Lower lobe of right lung (tissue), 2 donors: Measurements from ENCODE around the gene ATP13A1. TPM values are rescaled to one million over a fixed set of nuclear protein-coding genes. Genes with fewer than 3 reads are reported as not detected.
"Not testable (repeated sequence)": the region's sequence is repeated elsewhere in the genome, so short reads cannot be mapped to it uniquely, and the experiment has no call there.

Experiments used
- ATAC-seq, 2 donors: fragments of 200-7000 bp; cut with Tn5 transposase; one replicate each; pipeline ENCODE4 v1.9.1; 2020 to 2022; ENCODE audit warnings: mild to moderate bottlenecking in 2 of 2, moderate library complexity in 2 of 2
- DNase-seq: peaks from one replicate; pipeline ENCODE4 v3.0.0-alpha.2; 2020
- H3K27ac ChIP-seq: fragments of 200-600 bp; one replicate; pipeline ENCODE4 v1.8.0; 2022
- H3K27me3 ChIP-seq: fragments of 200-600 bp; one replicate; pipeline ENCODE4 v1.8.0; 2022; ENCODE audit warnings: low read depth
- H3K36me3 ChIP-seq: fragments of 200-600 bp; one replicate; pipeline ENCODE4 v1.8.0; 2022; ENCODE audit warnings: mild to moderate bottlenecking
- H3K4me1 ChIP-seq: fragments of 200-600 bp; one replicate; pipeline ENCODE4 v1.8.0; 2022
- H3K4me3 ChIP-seq: fragments of 200-600 bp; one replicate; pipeline ENCODE4 v1.8.0; 2022; ENCODE audit warnings: mild to moderate bottlenecking
- H3K9me3 ChIP-seq: fragments of 200-600 bp; one replicate; pipeline ENCODE4 v1.8.0; 2022
- CTCF ChIP-seq: fragments of 200-600 bp; IDR thresholded peaks from one replicate; pipeline ENCODE4 v1.8.0; 2022; ENCODE audit warnings: antibody characterized with exemption, mild to moderate bottlenecking
- intact Hi-C: fragments of 100-400 bp; cut with DNase I; formaldehyde crosslinking; loops from one replicate; pipeline ENCODE4 v1.11.0; 2022
- total RNA-seq: library from RNA; stranded (reverse); fragmentation: NEBNext Ultra II Directional; extraction: Animal tissue kit (Norgen Biotek cat#: 25700); gene quantifications from one replicate; pipeline ENCODE4 v1.2.1, GENCODE V29; 2021
- donor health status: DM: no; HTN: yes; CAD: no; lungs with severe emphysema.

The ATP13A1 gene
- total RNA-seq, 1 donor from 2014 or later: 71.9 TPM

GRCh38 chr19:19668230-19669012, 4.9 kb upstream of the ATP13A1 start, which contains the start of gene ZNF101:
Gene ZNF101 (plus strand): TSS chr19:19668839. CDS start chr19:19668964, 125 bp downstream.
- DNase-seq: peak; percentile 96
- H3K4me1 ChIP-seq: peaks cover 19% of the 10 kb centered on the region
- H3K9me3 ChIP-seq: no peaks in the 10 kb centered on the region
- H3K36me3 ChIP-seq: peaks cover 11% of the 10 kb centered on the region
- no peak for TF ChIP-seq CTCF
- H3K27me3 ChIP-seq: no peaks in the 10 kb centered on the region
- peak within 1 kb of the TSS; percentile 93 for H3K27ac ChIP-seq
- H3K4me3 ChIP-seq: peak within 1 kb of the TSS; percentile 94
- intact Hi-C loops: no loop called here
- ATAC-seq: peak; percentile 91

GRCh38 chr19:19665420-19665948, 2.0 kb upstream of the ATP13A1 start:
- DNase-seq, H3K9me3 ChIP-seq, H3K27me3 ChIP-seq, ATAC-seq, H3K27ac ChIP-seq, H3K4me3 ChIP-seq, H3K36me3 ChIP-seq, intact Hi-C loops: not testable (repeated sequence)
- peaks cover 43% of the 10 kb centered on the region for H3K4me1 ChIP-seq

- H3K9me3 ChIP-seq: no peaks in the 10 kb centered on the region
- DNase-seq: no peak
- H3K4me1 ChIP-seq: peaks cover 29% of the 10 kb centered on the region
- ATAC-seq: no peak
- TF ChIP-seq CTCF: no peak
- no peaks in the 10 kb centered on the region for H3K27me3 ChIP-seq
- peak overlapping the region; percentile 99 for H3K4me3 ChIP-seq
- peak overlapping the region; percentile 96 for H3K27ac ChIP-seq
- intact Hi-C loops: no loop called here
- H3K36me3 ChIP-seq: peaks cover 25% of the 10 kb centered on the region
These were observed 613 bp downstream of the ATP13A1 start for GRCh38 chr19:19662871-19663255.

- Histone ChIP-seq H3K4me3 (peak overlapping the region; percentile 99), H3K27me3 (no peaks in the 10 kb centered on the region), H3K36me3 (peaks cover 30% of the 10 kb centered on the region), H3K4me1 (peaks cover 24% of the 10 kb centered on the region), H3K9me3 (no peaks in the 10 kb centered on the region), H3K27ac (peak overlapping the region; percentile 96)
- no peak for TF ChIP-seq CTCF
- intact Hi-C loops: no loop called here
- no peak for ATAC-seq
- peak; percentile 33 for DNase-seq
These were observed 1.1 kb downstream of the ATP13A1 start for GRCh38 chr19:19662344-19662743.

GRCh38 chr19:19661675-19662251, 1.7 kb downstream of the ATP13A1 start:
- ATAC-seq (peak in 1 of 2 donors; percentile 2), DNase-seq (peak; percentile 48)
- H3K36me3 ChIP-seq: peaks cover 36% of the 10 kb centered on the region
- intact Hi-C loops: no loop called here
- no peaks in the 10 kb centered on the region for H3K9me3 ChIP-seq
- no peak for TF ChIP-seq CTCF
- H3K27ac ChIP-seq: peak overlapping the region; percentile 96
- H3K27me3 ChIP-seq: no peaks in the 10 kb centered on the region
- peak overlapping the region; percentile 99 for H3K4me3 ChIP-seq
- peaks cover 24% of the 10 kb centered on the region for H3K4me1 ChIP-seq
